Sigmoid colon (tissue), 4 donors: ENCODE measurements around the gene LASP1NB.

Experiments
- CTCF ChIP-seq, 4 experiments: fragments of 450-650 bp in 3 of 4; fragments of 200-600 bp in 1 of 4; IDR thresholded peaks; one replicate each; pipeline ENCODE4 v1.5.1; 2016 to 2019; ENCODE audit warnings: antibody characterized with exemption in 4 of 4, mild to moderate bottlenecking in 3 of 4, moderate library complexity in 2 of 4
- EP300 ChIP-seq, 4 donors: sonication (generic); formaldehyde crosslinking; IDR thresholded peaks; one replicate each; pipeline ENCODE4 v1.6.1; 2017; ENCODE audit warnings: antibody characterized with exemption in 4 of 4
- POLR2A ChIP-seq, 2 donors: fragments of 450-650 bp; IDR thresholded peaks; one replicate each; pipeline ENCODE4 v1.6.1; 2016; ENCODE audit warnings: antibody characterized with exemption in 2 of 2, mild to moderate bottlenecking in 2 of 2, moderate library complexity in 2 of 2
- POLR2AphosphoS5 ChIP-seq, 4 donors: sonication (generic); formaldehyde crosslinking; IDR thresholded peaks; one replicate each; pipeline ENCODE4 v1.6.1; 2017; ENCODE audit warnings: antibody characterized with exemption in 4 of 4

- TF ChIP-seq POLR2AphosphoS5 (IDR thresholded peaks at IDR 0.05) (no peak), CTCF (IDR thresholded peaks at IDR 0.05) (no peak), EP300 (IDR thresholded peaks at IDR 0.05) (no peak), POLR2A (IDR thresholded peaks at IDR 0.05) (no peak)
Measured at GRCh38 chr17:38910325-38910724, 15.1 kb upstream of the LASP1NB start.
